HEK293 (cell line): ENCODE data around the gene CLIC3.

Experiments used
- GLI2 ChIP-seq: fragments of 450-650 bp; formaldehyde crosslinking; IDR thresholded peaks from 2 replicates; pipeline ENCODE4; 2017; ENCODE audit warnings: missing biosample characterization, missing genetic modification characterization, low read depth, borderline replicate concordance
- GLIS2 ChIP-seq: fragments of 450-650 bp; formaldehyde crosslinking; IDR thresholded peaks from 2 replicates; pipeline ENCODE4 v1.5.1; 2016; ENCODE audit warnings: missing biosample characterization, missing genetic modification characterization
- MYNN ChIP-seq: fragments of 450-650 bp; formaldehyde crosslinking; IDR thresholded peaks from 2 replicates; pipeline ENCODE4 v1.5.1; 2016; ENCODE audit warnings: missing biosample characterization, missing genetic modification characterization, borderline replicate concordance
- OVOL3 ChIP-seq: fragments of 450-650 bp; formaldehyde crosslinking; IDR thresholded peaks from 2 replicates; pipeline ENCODE4 v1.5.1; 2016; ENCODE audit warnings: missing biosample characterization, missing genetic modification characterization
- SCRT1 ChIP-seq: fragments of 450-650 bp; formaldehyde crosslinking; IDR thresholded peaks from 2 replicates; pipeline ENCODE4 v1.5.1; 2016; ENCODE audit warnings: missing biosample characterization, missing genetic modification characterization, borderline replicate concordance
- TCF7L2 ChIP-seq: IDR thresholded peaks from 2 replicates; pipeline ENCODE4 v1.6.1; 2011; ENCODE audit warnings: low read depth, mild to moderate bottlenecking, inconsistent platforms, low read length, moderate library complexity, borderline replicate concordance
- YY1 ChIP-seq: fragments of 450-650 bp; formaldehyde crosslinking; IDR thresholded peaks from 2 replicates; pipeline ENCODE4 v1.5.1; 2018; ENCODE audit warnings: missing biosample characterization, missing genetic modification characterization
- ZBTB20 ChIP-seq: fragments of 450-650 bp; formaldehyde crosslinking; IDR thresholded peaks from 2 replicates; pipeline ENCODE4 v1.5.1; 2016; ENCODE audit warnings: missing biosample characterization, missing genetic modification characterization
- ZFP3 ChIP-seq: fragments of 450-650 bp; formaldehyde crosslinking; IDR thresholded peaks from 2 replicates; pipeline ENCODE4 v1.5.1; 2016; ENCODE audit warnings: low read depth, missing biosample characterization, missing genetic modification characterization
- ZNF138 ChIP-seq: fragments of 450-650 bp; formaldehyde crosslinking; IDR thresholded peaks from 2 replicates; pipeline ENCODE4 v1.5.1; 2016; ENCODE audit warnings: missing biosample characterization, missing genetic modification characterization, borderline replicate concordance
- ZNF157 ChIP-seq: fragments of 450-650 bp; formaldehyde crosslinking; IDR thresholded peaks from 2 replicates; pipeline ENCODE4 v1.5.1; 2016; ENCODE audit warnings: missing biosample characterization, missing genetic modification characterization
- ZNF292 ChIP-seq: fragments of 450-650 bp; formaldehyde crosslinking; IDR thresholded peaks from 2 replicates; pipeline ENCODE4 v1.5.1; 2016; ENCODE audit warnings: low read depth, missing biosample characterization, missing genetic modification characterization, borderline replicate concordance
- ZNF341 ChIP-seq: fragments of 450-650 bp; formaldehyde crosslinking; IDR thresholded peaks from 2 replicates; pipeline ENCODE4; 2016; ENCODE audit warnings: low read depth, missing biosample characterization, missing genetic modification characterization
- ZNF48 ChIP-seq: fragments of 450-650 bp; formaldehyde crosslinking; IDR thresholded peaks from 2 replicates; pipeline ENCODE4 v1.5.1; 2016; ENCODE audit warnings: missing biosample characterization, missing genetic modification characterization
- ZNF561 ChIP-seq: fragments of 450-650 bp; IDR thresholded peaks from 2 replicates; pipeline ENCODE4 v1.5.1; 2018; ENCODE audit warnings: missing biosample characterization, missing genetic modification characterization, borderline replicate concordance
- ZNF596 ChIP-seq: fragments of 450-650 bp; IDR thresholded peaks from 2 replicates; pipeline ENCODE4 v1.5.0; 2018; ENCODE audit warnings: missing biosample characterization, mild to moderate bottlenecking, missing genetic modification characterization, moderate library complexity
- ZNF701 ChIP-seq: fragments of 450-650 bp; formaldehyde crosslinking; IDR thresholded peaks from 2 replicates; pipeline ENCODE4 v1.5.1; 2016; ENCODE audit warnings: missing biosample characterization, missing genetic modification characterization
- ZNF776 ChIP-seq: fragments of 450-650 bp; formaldehyde crosslinking; IDR thresholded peaks from 2 replicates; pipeline ENCODE4 v1.5.0; 2017; ENCODE audit warnings: missing biosample characterization, missing genetic modification characterization, borderline replicate concordance
- ZNF792 ChIP-seq: fragments of 450-650 bp; formaldehyde crosslinking; IDR thresholded peaks from 2 replicates; pipeline ENCODE4 v1.5.1; 2016; ENCODE audit warnings: missing biosample characterization, missing genetic modification characterization
- ZSCAN23 ChIP-seq: fragments of 450-650 bp; formaldehyde crosslinking; IDR thresholded peaks from 2 replicates; pipeline ENCODE4 v1.5.1; 2016; ENCODE audit warnings: missing biosample characterization, missing genetic modification characterization
- ZXDB ChIP-seq: fragments of 450-650 bp; formaldehyde crosslinking; IDR thresholded peaks from 2 replicates; pipeline ENCODE4 v1.5.1; 2016; ENCODE audit warnings: missing biosample characterization, missing genetic modification characterization
- TF ChIP-seq, protein P1 (sequence below): fragments of 450-650 bp; formaldehyde crosslinking; IDR thresholded peaks from 2 replicates; pipeline ENCODE4 v1.5.1; 2017; ENCODE audit warnings: missing biosample characterization, missing genetic modification characterization
- TF ChIP-seq, protein P2 (sequence below): fragments of 450-650 bp; formaldehyde crosslinking; IDR thresholded peaks from 2 replicates; pipeline ENCODE4 v1.5.1; 2016; ENCODE audit warnings: missing biosample characterization, missing genetic modification characterization
- TF ChIP-seq, protein P3 (sequence below): fragments of 450-650 bp; formaldehyde crosslinking; IDR thresholded peaks from 2 replicates; pipeline ENCODE4 v1.5.1; 2016; ENCODE audit warnings: missing biosample characterization, missing genetic modification characterization
- TF ChIP-seq, protein P4 (sequence below): fragments of 450-650 bp; formaldehyde crosslinking; IDR thresholded peaks from 2 replicates; pipeline ENCODE4 v1.5.1; 2016; ENCODE audit warnings: missing biosample characterization, missing genetic modification characterization
- TF ChIP-seq, protein P5 (sequence below): fragments of 450-650 bp; formaldehyde crosslinking; IDR thresholded peaks from 2 replicates; pipeline ENCODE4 v1.5.1; 2016; ENCODE audit warnings: missing biosample characterization, missing genetic modification characterization
- TF ChIP-seq, protein P6 (sequence below): fragments of 450-650 bp; formaldehyde crosslinking; IDR thresholded peaks from 2 replicates; pipeline ENCODE4 v1.5.1; 2016; ENCODE audit warnings: missing biosample characterization, missing genetic modification characterization

Gene CLIC3

DNA sequence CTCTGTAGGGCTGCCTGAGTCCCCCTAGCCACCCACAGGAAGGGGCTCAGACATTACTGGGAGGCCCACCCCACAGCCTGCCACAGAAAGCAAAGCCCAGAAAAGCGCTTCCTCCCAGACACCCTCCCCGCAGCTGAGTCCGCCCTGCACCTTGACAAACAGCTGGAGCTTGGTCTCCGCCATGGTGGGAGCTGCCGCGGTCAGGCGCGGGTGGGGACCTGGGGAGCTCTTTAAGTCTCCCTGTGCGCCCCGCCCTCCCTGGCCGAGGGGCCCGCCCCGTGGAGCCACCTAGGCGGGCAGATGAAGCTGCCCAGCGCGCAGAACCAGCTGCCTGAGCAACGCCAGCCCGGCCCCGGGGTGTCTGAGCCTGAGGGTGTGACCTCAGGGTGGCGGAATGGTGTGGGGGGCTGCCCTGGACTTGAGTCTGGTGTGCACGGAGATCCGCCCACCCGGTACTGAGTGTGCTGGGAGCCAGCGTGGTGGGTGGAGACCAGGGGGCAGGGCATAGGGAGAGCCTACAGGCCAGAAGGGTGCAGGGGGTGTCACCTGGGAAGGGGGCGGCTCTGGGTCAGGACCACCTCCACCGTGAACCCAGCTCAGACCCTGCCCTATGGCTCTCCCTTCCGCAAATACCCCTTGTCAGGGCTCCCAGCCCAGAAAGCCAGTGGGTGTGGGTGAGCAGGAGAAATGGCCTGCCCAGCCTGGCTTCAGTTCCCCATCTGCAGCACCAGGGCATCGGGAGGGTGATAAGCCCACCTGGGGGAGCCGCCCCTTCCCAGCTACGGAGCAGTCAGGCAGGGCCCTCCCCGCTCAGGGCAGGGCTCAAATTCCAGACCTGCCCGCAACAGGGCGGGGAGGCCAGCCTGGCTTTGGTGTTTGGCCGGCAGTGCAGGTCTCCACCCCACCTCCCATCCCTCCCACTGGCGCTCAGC, at the start of gene CLIC3 (continued):
- TF ChIP-seq, protein P1, sequence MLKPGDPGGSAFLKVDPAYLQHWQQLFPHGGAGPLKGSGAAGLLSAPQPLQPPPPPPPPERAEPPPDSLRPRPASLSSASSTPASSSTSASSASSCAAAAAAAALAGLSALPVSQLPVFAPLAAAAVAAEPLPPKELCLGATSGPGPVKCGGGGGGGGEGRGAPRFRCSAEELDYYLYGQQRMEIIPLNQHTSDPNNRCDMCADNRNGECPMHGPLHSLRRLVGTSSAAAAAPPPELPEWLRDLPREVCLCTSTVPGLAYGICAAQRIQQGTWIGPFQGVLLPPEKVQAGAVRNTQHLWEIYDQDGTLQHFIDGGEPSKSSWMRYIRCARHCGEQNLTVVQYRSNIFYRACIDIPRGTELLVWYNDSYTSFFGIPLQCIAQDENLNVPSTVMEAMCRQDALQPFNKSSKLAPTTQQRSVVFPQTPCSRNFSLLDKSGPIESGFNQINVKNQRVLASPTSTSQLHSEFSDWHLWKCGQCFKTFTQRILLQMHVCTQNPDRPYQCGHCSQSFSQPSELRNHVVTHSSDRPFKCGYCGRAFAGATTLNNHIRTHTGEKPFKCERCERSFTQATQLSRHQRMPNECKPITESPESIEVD (tag by site-specific recombination), result no peak
- TF ChIP-seq ZNF341, result peak; percentile 72
- TF ChIP-seq ZNF596 (tag by site-specific recombination), result no peak
- TF ChIP-seq, protein P2, sequence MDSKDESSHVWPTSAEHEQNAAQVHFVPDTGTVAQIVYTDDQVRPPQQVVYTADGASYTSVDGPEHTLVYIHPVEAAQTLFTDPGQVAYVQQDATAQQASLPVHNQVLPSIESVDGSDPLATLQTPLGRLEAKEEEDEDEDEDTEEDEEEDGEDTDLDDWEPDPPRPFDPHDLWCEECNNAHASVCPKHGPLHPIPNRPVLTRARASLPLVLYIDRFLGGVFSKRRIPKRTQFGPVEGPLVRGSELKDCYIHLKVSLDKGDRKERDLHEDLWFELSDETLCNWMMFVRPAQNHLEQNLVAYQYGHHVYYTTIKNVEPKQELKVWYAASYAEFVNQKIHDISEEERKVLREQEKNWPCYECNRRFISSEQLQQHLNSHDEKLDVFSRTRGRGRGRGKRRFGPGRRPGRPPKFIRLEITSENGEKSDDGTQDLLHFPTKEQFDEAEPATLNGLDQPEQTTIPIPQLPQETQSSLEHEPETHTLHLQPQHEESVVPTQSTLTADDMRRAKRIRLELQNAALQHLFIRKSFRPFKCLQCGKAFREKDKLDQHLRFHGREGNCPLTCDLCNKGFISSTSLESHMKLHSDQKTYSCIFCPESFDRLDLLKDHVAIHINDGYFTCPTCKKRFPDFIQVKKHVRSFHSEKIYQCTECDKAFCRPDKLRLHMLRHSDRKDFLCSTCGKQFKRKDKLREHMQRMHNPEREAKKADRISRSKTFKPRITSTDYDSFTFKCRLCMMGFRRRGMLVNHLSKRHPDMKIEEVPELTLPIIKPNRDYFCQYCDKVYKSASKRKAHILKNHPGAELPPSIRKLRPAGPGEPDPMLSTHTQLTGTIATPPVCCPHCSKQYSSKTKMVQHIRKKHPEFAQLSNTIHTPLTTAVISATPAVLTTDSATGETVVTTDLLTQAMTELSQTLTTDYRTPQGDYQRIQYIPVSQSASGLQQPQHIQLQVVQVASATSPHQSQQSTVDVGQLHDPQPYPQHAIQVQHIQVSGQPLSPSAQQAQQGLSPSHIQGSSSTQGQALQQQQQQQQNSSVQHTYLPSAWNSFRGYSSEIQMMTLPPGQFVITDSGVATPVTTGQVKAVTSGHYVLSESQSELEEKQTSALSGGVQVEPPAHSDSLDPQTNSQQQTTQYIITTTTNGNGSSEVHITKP, result peak; percentile 89
- TF ChIP-seq ZNF792 (tag by site-specific recombination), result no peak
- no peak for TF ChIP-seq ZNF138 (tag by site-specific recombination)
- TF ChIP-seq, protein P3, sequence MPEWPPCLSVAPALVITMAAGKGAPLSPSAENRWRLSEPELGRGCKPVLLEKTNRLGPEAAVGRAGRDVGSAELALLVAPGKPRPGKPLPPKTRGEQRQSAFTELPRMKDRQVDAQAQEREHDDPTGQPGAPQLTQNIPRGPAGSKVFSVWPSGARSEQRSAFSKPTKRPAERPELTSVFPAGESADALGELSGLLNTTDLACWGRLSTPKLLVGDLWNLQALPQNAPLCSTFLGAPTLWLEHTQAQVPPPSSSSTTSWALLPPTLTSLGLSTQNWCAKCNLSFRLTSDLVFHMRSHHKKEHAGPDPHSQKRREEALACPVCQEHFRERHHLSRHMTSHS (tag by site-specific recombination), result no peak
- TF ChIP-seq ZNF48 (tag by site-specific recombination), result no peak
- TF ChIP-seq OVOL3 (tag by site-specific recombination), result no peak
- TF ChIP-seq ZSCAN23 (tag by site-specific recombination), result no peak
- TF ChIP-seq ZNF561 (tag by site-specific recombination), result no peak
- no peak for TF ChIP-seq SCRT1 (tag by site-specific recombination)
- TF ChIP-seq TCF7L2, result no peak
- TF ChIP-seq ZNF292 (tag by site-specific recombination), result no peak
- TF ChIP-seq MYNN, result no peak
- TF ChIP-seq ZXDB, result no peak
- 0 out of 2 replicates have a peak, but pooled peaks have one; percentile 15 for TF ChIP-seq ZBTB20 (tag by site-specific recombination)
- no peak for TF ChIP-seq ZNF157
- TF ChIP-seq GLI2, result no peak
- TF ChIP-seq GLIS2, result peak; percentile 82
- TF ChIP-seq ZNF776 (tag by site-specific recombination), result no peak
- TF ChIP-seq, protein P4, sequence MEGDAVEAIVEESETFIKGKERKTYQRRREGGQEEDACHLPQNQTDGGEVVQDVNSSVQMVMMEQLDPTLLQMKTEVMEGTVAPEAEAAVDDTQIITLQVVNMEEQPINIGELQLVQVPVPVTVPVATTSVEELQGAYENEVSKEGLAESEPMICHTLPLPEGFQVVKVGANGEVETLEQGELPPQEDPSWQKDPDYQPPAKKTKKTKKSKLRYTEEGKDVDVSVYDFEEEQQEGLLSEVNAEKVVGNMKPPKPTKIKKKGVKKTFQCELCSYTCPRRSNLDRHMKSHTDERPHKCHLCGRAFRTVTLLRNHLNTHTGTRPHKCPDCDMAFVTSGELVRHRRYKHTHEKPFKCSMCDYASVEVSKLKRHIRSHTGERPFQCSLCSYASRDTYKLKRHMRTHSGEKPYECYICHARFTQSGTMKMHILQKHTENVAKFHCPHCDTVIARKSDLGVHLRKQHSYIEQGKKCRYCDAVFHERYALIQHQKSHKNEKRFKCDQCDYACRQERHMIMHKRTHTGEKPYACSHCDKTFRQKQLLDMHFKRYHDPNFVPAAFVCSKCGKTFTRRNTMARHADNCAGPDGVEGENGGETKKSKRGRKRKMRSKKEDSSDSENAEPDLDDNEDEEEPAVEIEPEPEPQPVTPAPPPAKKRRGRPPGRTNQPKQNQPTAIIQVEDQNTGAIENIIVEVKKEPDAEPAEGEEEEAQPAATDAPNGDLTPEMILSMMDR (tag by site-specific recombination), result no peak
- TF ChIP-seq, protein P5, sequence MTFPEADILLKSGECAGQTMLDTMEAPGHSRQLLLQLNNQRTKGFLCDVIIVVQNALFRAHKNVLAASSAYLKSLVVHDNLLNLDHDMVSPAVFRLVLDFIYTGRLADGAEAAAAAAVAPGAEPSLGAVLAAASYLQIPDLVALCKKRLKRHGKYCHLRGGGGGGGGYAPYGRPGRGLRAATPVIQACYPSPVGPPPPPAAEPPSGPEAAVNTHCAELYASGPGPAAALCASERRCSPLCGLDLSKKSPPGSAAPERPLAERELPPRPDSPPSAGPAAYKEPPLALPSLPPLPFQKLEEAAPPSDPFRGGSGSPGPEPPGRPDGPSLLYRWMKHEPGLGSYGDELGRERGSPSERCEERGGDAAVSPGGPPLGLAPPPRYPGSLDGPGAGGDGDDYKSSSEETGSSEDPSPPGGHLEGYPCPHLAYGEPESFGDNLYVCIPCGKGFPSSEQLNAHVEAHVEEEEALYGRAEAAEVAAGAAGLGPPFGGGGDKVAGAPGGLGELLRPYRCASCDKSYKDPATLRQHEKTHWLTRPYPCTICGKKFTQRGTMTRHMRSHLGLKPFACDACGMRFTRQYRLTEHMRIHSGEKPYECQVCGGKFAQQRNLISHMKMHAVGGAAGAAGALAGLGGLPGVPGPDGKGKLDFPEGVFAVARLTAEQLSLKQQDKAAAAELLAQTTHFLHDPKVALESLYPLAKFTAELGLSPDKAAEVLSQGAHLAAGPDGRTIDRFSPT (tag by site-specific recombination), result peak; percentile 42; the same call in 1 of the 2 replicates
- TF ChIP-seq YY1 (tag by site-specific recombination), result no peak
- TF ChIP-seq ZNF701 (tag by site-specific recombination), result no peak
- TF ChIP-seq, protein P6, sequence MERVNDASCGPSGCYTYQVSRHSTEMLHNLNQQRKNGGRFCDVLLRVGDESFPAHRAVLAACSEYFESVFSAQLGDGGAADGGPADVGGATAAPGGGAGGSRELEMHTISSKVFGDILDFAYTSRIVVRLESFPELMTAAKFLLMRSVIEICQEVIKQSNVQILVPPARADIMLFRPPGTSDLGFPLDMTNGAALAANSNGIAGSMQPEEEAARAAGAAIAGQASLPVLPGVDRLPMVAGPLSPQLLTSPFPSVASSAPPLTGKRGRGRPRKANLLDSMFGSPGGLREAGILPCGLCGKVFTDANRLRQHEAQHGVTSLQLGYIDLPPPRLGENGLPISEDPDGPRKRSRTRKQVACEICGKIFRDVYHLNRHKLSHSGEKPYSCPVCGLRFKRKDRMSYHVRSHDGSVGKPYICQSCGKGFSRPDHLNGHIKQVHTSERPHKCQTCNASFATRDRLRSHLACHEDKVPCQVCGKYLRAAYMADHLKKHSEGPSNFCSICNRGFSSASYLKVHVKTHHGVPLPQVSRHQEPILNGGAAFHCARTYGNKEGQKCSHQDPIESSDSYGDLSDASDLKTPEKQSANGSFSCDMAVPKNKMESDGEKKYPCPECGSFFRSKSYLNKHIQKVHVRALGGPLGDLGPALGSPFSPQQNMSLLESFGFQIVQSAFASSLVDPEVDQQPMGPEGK (tag by site-specific recombination), result peak; percentile 73
- no peak for TF ChIP-seq ZFP3
